HCT116 (cell line): ENCODE measurements around the gene LIMD2. TPM values are rescaled to one million over a fixed set of nuclear protein-coding genes. Genes with fewer than 3 reads are reported as not detected.

ENCODE experiments used
- ATAC-seq: fragments of 200-7000 bp; cut with Tn5 transposase; 2 replicates; pipeline ENCODE4 v1.9.1; 2020; ENCODE audit warnings: mild to moderate bottlenecking, moderate library complexity
- BruUV-seq: library from RNA; stranded (reverse); fragments of 400-500 nt; replicated peaks from 2 replicates; lab custom pipeline; 2021; lab: Mats Ljungman, UMichigan
- CTCF ChIA-PET: fragments of 300-600 bp; sonication (Branson Sonifier 250); formaldehyde crosslinking; loops from one replicate; lab custom pipeline; 2021; ENCODE audit warnings: antibody characterized with exemption; lab: Charles Lee
- POLR2A ChIA-PET: fragments of 300-600, 350-600 bp; sonication (Branson Sonifier 250); formaldehyde crosslinking; loops from one replicate; lab custom pipeline; 2021; ENCODE audit warnings: antibody characterized with exemption; lab: Charles Lee
- RAD21 ChIA-PET, 2 experiments: fragments of 300-600 bp; sonication (Branson Sonifier 250); formaldehyde crosslinking; loops; one replicate each; lab custom pipeline; 2023; ENCODE audit warnings: low total read pairs in 2 of 2; ENCODE audit not compliant: uncharacterized antibody in 2 of 2, unreplicated experiment in 2 of 2, low non-redundant PET in 1 of 2; lab: Charles Lee
- DNase-seq: peaks from one replicate; pipeline ENCODE4 v3.0.0-alpha.2; 2010; ENCODE audit warnings: low read depth, low spot score
- H2AFZ ChIP-seq: fragments of 200-600 bp; shearing (Covaris generic), sonication (generic); 2 replicates; pipeline ENCODE4 v1.6.1; 2017; ENCODE audit warnings: low read depth, mixed run types, mixed read lengths, antibody characterized with exemption, low read length; ENCODE audit not compliant: poor library complexity, severe bottlenecking
- H3K27ac ChIP-seq: 2 replicates; pipeline ENCODE4 v1.5.1; 2012; ENCODE audit warnings: low read depth, low read length
- H3K27me3 ChIP-seq: fragments of 200-600 bp; sonication (generic); 2 replicates; pipeline ENCODE4 v1.6.1; 2016; ENCODE audit warnings: mixed run types, low read length, mixed read lengths; ENCODE audit not compliant: insufficient read depth
- H3K36me3 ChIP-seq, 2 experiments: fragments of 200-500 bp in 1 of 2; fragments of 200-600 bp in 1 of 2; sonication (Bioruptor generic) in 1 of 2; sonication (generic) in 1 of 2; 2 replicates each; pipeline versions ENCODE4 v1.5.1 to v1.6.1; 2014 to 2016; ENCODE audit warnings: low read length in 2 of 2, inconsistent platforms in 1 of 2, mixed read lengths in 1 of 2, mixed run types in 1 of 2; ENCODE audit not compliant: insufficient read depth in 2 of 2, control insufficient read depth in 1 of 2
- H3K4me1 ChIP-seq, 2 experiments: fragments of 200-600 bp in 1 of 2; sonication (generic) in 1 of 2; 2 replicates each; pipeline versions ENCODE4 v1.5.1 to v1.6.1; 2012 to 2017; ENCODE audit warnings: low read length in 2 of 2, inconsistent platforms in 1 of 2, mild to moderate bottlenecking in 1 of 2, mixed read lengths in 1 of 2, mixed run types in 1 of 2, moderate library complexity in 1 of 2; ENCODE audit not compliant: insufficient read depth in 2 of 2, control insufficient read depth in 1 of 2
- H3K4me2 ChIP-seq: fragments of 200-600 bp; sonication (generic); 2 replicates; pipeline ENCODE4 v1.6.1; 2017; ENCODE audit warnings: mixed run types, low read length, mixed read lengths
- H3K4me3 ChIP-seq, 2 experiments: fragments of 200-600 bp in 1 of 2; sonication (generic) in 1 of 2; replicated peaks in 1 of 2; 2 replicates each; pipeline ENCODE4 v1.5.1; 2011 to 2016; ENCODE audit warnings: low read length in 2 of 2, control low read depth in 1 of 2, low read depth in 1 of 2, mild to moderate bottlenecking in 1 of 2, mixed read lengths in 1 of 2, mixed run types in 1 of 2
- H3K79me2 ChIP-seq: fragments of 200-600 bp; sonication (generic); 2 replicates; pipeline ENCODE4 v1.6.1; 2017; ENCODE audit warnings: mild to moderate bottlenecking, mixed run types, low read length, moderate library complexity, mixed read lengths; ENCODE audit not compliant: insufficient read depth
- H3K9ac ChIP-seq: fragments of 200-600 bp; sonication (generic); 2 replicates; pipeline ENCODE4 v1.6.1; 2016; ENCODE audit warnings: low read length, mixed read lengths
- H3K9me2 ChIP-seq: fragments of 200-600 bp; sonication (generic), shearing (Covaris generic); 2 replicates; pipeline ENCODE4 v1.6.1; 2017; ENCODE audit warnings: mixed run types, mild to moderate bottlenecking, moderate library complexity; ENCODE audit not compliant: insufficient read depth
- H3K9me3 ChIP-seq, 2 experiments: fragments of 200-500 bp in 1 of 2; fragments of 200-600 bp in 1 of 2; sonication (Bioruptor generic) in 1 of 2; sonication (generic) in 1 of 2; 2 replicates each; pipeline ENCODE4 v1.6.1; 2014 to 2017; ENCODE audit warnings: low read length in 2 of 2, mixed read lengths in 2 of 2, inconsistent platforms in 1 of 2, low read depth in 1 of 2, mild to moderate bottlenecking in 1 of 2, mixed run types in 1 of 2, moderate library complexity in 1 of 2; ENCODE audit not compliant: control insufficient read depth in 1 of 2, insufficient read depth in 1 of 2
- H4K20me1 ChIP-seq: fragments of 200-600 bp; sonication (generic), shearing (Covaris generic); 2 replicates; pipeline ENCODE4 v1.6.1; 2017; ENCODE audit warnings: mixed run types, mild to moderate bottlenecking, moderate library complexity; ENCODE audit not compliant: insufficient read depth
- CBX3 ChIP-seq: IDR thresholded peaks from 2 replicates; pipeline ENCODE4 v1.6.1; 2012; ENCODE audit warnings: low read depth
- CEBPB ChIP-seq: IDR thresholded peaks from 2 replicates; pipeline ENCODE4 v1.6.1; 2012; ENCODE audit warnings: low read depth
- EGR1 ChIP-seq: IDR thresholded peaks from 2 replicates; pipeline ENCODE4 v1.6.1; 2012; ENCODE audit warnings: low read depth
- ELF1 ChIP-seq: IDR thresholded peaks from 2 replicates; pipeline ENCODE4 v1.6.1; 2012; ENCODE audit warnings: low read depth, borderline replicate concordance
- EZH2 ChIP-seq: fragments of 200-600 bp; sonication (generic); IDR thresholded peaks from 2 replicates; pipeline ENCODE4 v1.6.1; 2017; ENCODE audit warnings: antibody characterized with exemption, mixed run types
- FOSL1 ChIP-seq: IDR thresholded peaks from 2 replicates; pipeline ENCODE4 v1.6.1; 2012; ENCODE audit warnings: low read depth
- MAX ChIP-seq: IDR thresholded peaks from 2 replicates; pipeline ENCODE4 v1.6.1; 2012
- POLR2A ChIP-seq: IDR thresholded peaks from 2 replicates; pipeline ENCODE4 v1.7.0; 2011; ENCODE audit warnings: borderline replicate concordance; ENCODE audit not compliant: insufficient read depth, insufficient read length; ENCODE audit errors: extremely low read depth
- POLR2AphosphoS5 ChIP-seq: IDR thresholded peaks from 2 replicates; pipeline ENCODE4 v1.6.1; 2011; ENCODE audit warnings: mild to moderate bottlenecking, low read depth, low read length, moderate library complexity
- RAD21 ChIP-seq: IDR thresholded peaks from 2 replicates; pipeline ENCODE4 v1.6.1; 2012; ENCODE audit warnings: low read depth, mild to moderate bottlenecking
- SIN3A ChIP-seq: IDR thresholded peaks from 2 replicates; pipeline ENCODE4 v1.6.1; 2012; ENCODE audit warnings: low read depth
- SP1 ChIP-seq: IDR thresholded peaks from 2 replicates; pipeline ENCODE4 v1.6.1; 2012; ENCODE audit warnings: low read depth
- TCF7L2 ChIP-seq: IDR thresholded peaks from 2 replicates; pipeline ENCODE4 v1.7.0; 2011; ENCODE audit warnings: borderline replicate concordance, inconsistent platforms; ENCODE audit not compliant: insufficient read depth, insufficient read length; ENCODE audit errors: extremely low read depth
- YY1 ChIP-seq: IDR thresholded peaks from 2 replicates; pipeline ENCODE4 v1.6.1; 2011; ENCODE audit warnings: low read length, low read depth, moderate library complexity, mild to moderate bottlenecking; ENCODE audit not compliant: insufficient replicate concordance; ENCODE audit errors: extremely low read depth
- intact Hi-C: fragments of 100-400 bp; cut with micrococcal nuclease; formaldehyde crosslinking; loops from 2 replicates; pipeline ENCODE4 v1.10.0; 2022
- total RNA-seq: library from RNA; stranded (reverse); gene quantifications from one replicate; pipeline ENCODE4 v1.2.1, GENCODE V29; 2021; ENCODE audit not compliant: unreplicated experiment
- TF ChIP-seq, protein P1 (sequence below): IDR thresholded peaks from 2 replicates; pipeline ENCODE4 v1.6.1; 2012
- TF ChIP-seq, protein P2 (sequence below): IDR thresholded peaks from 2 replicates; pipeline ENCODE4 v1.6.1; 2012; ENCODE audit warnings: low read depth

LIMD2 gene
- total RNA-seq, 1 experiment from 2014 or later: 8.4 TPM

GRCh38 chr17:63703029-63703428, 3.1 kb upstream of the LIMD2 start (continued):
- no peak for TF ChIP-seq SP1
- no peak for TF ChIP-seq EZH2
- no peak for TF ChIP-seq POLR2A
- no peak for TF ChIP-seq RAD21
- TF ChIP-seq TCF7L2: no peak
- TF ChIP-seq EGR1: no peak
- TF ChIP-seq SIN3A: no peak
- no peak for TF ChIP-seq CBX3
- TF ChIP-seq POLR2AphosphoS5: no peak
- no peak for TF ChIP-seq ELF1
- TF ChIP-seq FOSL1: no peak
- TF ChIP-seq, all 23 proteins: peak for 0

GRCh38 chr17:63702721-63703015, 2.7 kb upstream of the LIMD2 start:
- DNase-seq (no peak), ATAC-seq (no peak)
- Histone ChIP-seq H4K20me1 (no peaks in the 10 kb centered on the region), H3K27me3 (no peaks in the 10 kb centered on the region), H3K4me3 (no peak overlapping the region), H3K4me2 (no peak overlapping the region), H3K9ac (no peak overlapping the region), H3K27ac (no peak overlapping the region), H3K36me3 (no peaks in the 10 kb centered on the region), H2AFZ (no peak overlapping the region), H3K79me2 (no peaks in the 10 kb centered on the region), H3K9me3 (no peaks in the 10 kb centered on the region), H3K9me2 (no peaks in the 10 kb centered on the region), H3K4me1 (peaks cover 5 to 23% of the 10 kb centered on the region in 2 experiments)
- RAD21 ChIA-PET: no interaction called here
- CTCF ChIA-PET: interaction anchor here (1.2 kb wide), 1 partner anchor 267 kb away, joined by 3 read pairs; no protein-coding TSS in a partner anchor
- BruUV-seq: no TSS peak
- POLR2A ChIA-PET: no interaction called here
- intact Hi-C loops: no loop called here
- TF ChIP-seq EGR1: no peak
- TF ChIP-seq, protein P1, sequence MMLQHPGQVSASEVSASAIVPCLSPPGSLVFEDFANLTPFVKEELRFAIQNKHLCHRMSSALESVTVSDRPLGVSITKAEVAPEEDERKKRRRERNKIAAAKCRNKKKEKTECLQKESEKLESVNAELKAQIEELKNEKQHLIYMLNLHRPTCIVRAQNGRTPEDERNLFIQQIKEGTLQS: no peak
- no peak for TF ChIP-seq YY1
- TF ChIP-seq MAX: no peak
- no peak for TF ChIP-seq FOSL1
- TF ChIP-seq, protein P2, sequence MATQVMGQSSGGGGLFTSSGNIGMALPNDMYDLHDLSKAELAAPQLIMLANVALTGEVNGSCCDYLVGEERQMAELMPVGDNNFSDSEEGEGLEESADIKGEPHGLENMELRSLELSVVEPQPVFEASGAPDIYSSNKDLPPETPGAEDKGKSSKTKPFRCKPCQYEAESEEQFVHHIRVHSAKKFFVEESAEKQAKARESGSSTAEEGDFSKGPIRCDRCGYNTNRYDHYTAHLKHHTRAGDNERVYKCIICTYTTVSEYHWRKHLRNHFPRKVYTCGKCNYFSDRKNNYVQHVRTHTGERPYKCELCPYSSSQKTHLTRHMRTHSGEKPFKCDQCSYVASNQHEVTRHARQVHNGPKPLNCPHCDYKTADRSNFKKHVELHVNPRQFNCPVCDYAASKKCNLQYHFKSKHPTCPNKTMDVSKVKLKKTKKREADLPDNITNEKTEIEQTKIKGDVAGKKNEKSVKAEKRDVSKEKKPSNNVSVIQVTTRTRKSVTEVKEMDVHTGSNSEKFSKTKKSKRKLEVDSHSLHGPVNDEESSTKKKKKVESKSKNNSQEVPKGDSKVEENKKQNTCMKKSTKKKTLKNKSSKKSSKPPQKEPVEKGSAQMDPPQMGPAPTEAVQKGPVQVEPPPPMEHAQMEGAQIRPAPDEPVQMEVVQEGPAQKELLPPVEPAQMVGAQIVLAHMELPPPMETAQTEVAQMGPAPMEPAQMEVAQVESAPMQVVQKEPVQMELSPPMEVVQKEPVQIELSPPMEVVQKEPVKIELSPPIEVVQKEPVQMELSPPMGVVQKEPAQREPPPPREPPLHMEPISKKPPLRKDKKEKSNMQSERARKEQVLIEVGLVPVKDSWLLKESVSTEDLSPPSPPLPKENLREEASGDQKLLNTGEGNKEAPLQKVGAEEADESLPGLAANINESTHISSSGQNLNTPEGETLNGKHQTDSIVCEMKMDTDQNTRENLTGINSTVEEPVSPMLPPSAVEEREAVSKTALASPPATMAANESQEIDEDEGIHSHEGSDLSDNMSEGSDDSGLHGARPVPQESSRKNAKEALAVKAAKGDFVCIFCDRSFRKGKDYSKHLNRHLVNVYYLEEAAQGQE: no peak
- no peak for TF ChIP-seq CEBPB
- no peak for TF ChIP-seq POLR2A
- TF ChIP-seq SIN3A: no peak
